ENCODE measurements around the gene ADGRF3.

- no peak for TF ChIP-seq POLR2A (IDR thresholded peaks at IDR 0.05; ENCODE audit: low read depth, low read length)
- TF ChIP-seq POLR2AphosphoS5 (IDR thresholded peaks at IDR 0.05; ENCODE audit: low read depth, low read length), result no peak
- TF ChIP-seq PAX5 (IDR thresholded peaks at IDR 0.05; ENCODE audit: insufficient read depth, low read length, severe bottlenecking), result no peak
Measured at GRCh38 chr2:26340831-26341230, 5.8 kb downstream of the ADGRF3 start.
